Stimulated activated CD8-positive, alpha-beta memory T cell treated with anti-CD3 and anti-CD28 coated beads, Interleukin-4, amount 100 ng/mL, for 1 hour (primary cell): Measurements from ENCODE around the gene BLM.
"Not testable (repeated sequence)": the region's sequence is repeated elsewhere in the genome, so short reads cannot be mapped to it uniquely, and the experiment has no call there.

Experiments
- DNase-seq, 2 donors: peaks; one replicate each; pipeline ENCODE4 v3.0.0-alpha.2; 2020; ENCODE audit warnings: low read depth in 2 of 2, low spot score in 1 of 2

Gene BLM

DNA sequence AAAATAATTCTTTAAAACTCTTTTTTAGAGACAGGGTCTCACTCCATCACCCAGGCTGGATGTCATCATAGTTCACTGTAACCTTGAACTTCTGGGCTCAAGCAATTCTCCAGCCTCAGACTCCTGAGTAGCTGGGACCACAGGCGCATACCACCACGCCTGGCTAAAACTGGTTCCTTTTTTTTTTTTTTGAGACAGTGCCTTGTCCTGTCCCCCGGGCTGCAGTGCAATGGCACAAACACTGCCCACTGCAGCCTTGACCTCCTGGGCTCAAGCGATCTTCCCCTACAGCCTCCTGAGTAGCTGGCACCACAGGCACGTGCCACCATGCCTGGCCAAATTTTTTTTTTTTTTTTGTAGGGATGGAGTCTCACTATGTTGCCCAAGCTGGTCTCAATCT, 127.5 kb downstream of the BLM start:
- DNase-seq: no peak

DNA sequence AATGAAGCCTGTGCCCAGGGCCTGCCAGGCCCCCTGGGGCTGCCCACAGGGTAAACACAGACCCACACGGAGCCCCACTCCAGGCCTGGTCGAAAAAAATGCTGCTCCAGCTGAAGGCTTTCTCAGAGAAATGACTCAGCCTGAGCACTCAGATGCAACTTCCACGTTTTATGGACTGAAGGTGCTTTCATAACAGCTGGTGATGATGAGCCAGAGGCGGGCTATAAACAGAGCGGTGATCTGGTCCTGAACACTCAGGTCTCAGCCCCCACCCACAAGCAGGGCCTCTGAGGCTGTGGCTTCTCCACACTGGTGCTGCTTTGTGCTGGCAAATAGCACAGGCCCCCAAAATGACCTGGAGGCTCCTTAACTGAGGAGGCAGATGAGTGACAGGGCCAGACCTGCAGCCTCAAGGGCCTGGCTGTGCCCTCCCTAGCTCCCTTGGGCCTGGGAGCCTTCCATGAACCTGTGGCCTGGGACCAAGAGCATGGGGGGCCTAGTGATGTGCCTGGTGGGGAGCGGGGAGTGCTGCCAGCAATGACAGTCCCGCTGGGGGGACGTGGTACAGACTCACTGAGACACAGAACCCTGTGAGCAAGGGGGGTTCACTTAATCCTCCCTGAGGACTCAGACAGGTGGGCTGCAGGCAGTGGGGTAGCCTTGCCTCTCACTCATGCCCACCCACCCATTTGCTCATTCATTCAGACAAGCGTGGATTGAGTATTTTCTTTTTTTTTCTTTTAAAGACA, 128.2 kb downstream of the BLM start:
- no peak for DNase-seq

DNA sequence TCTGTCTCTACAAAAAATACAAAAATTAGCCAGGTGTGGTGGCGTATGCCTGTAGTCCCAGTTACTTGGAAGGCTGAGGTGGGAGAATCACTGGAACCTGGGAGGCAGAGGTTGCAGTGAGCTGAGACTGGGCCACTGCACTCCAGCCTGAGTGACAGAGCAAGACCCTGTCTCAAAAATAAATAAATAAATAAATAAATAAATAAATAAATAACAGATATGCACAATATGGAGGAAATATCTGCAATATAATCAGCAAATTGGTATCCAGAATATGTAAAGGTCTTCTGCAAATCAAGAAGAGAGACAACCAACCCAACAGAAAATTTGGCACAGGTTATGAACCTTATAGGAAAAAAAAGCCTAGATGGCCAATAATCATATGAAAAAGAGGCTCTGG, 132.3 kb downstream of the BLM start:
- DNase-seq: not testable (repeated sequence)

GRCh38 chr15:90851114-90851513, 134.0 kb downstream of the BLM start:
- no peak for DNase-seq

DNA sequence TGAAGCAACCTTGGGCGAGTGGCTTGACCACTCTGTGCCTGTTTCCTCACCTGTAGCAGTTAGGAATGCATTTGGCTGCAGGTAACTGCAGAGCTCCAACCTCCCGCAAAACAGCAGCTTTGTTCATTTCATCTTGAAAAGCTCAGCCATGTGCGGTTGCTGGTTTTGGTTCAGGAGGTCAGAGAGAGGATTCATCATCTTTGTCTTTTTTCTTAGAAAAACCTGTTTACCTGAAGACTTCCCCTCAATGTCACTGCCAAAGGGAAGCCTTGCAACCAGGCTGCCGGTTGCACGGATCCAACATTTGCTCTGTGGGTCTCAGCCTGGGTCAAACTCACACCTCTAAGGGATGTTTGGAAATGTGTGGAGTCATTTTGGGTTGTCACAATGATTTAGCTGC, 134.8 kb downstream of the BLM start:
- no peak for DNase-seq

GRCh38 chr15:90855139-90855538, 138.0 kb downstream of the BLM start:
- DNase-seq: no peak

GRCh38 chr15:90857337-90857736, 140.2 kb downstream of the BLM start:
- DNase-seq: no peak

- no peak for DNase-seq
Observed at GRCh38 chr15:90857883-90858443, 140.8 kb downstream of the BLM start.

DNA sequence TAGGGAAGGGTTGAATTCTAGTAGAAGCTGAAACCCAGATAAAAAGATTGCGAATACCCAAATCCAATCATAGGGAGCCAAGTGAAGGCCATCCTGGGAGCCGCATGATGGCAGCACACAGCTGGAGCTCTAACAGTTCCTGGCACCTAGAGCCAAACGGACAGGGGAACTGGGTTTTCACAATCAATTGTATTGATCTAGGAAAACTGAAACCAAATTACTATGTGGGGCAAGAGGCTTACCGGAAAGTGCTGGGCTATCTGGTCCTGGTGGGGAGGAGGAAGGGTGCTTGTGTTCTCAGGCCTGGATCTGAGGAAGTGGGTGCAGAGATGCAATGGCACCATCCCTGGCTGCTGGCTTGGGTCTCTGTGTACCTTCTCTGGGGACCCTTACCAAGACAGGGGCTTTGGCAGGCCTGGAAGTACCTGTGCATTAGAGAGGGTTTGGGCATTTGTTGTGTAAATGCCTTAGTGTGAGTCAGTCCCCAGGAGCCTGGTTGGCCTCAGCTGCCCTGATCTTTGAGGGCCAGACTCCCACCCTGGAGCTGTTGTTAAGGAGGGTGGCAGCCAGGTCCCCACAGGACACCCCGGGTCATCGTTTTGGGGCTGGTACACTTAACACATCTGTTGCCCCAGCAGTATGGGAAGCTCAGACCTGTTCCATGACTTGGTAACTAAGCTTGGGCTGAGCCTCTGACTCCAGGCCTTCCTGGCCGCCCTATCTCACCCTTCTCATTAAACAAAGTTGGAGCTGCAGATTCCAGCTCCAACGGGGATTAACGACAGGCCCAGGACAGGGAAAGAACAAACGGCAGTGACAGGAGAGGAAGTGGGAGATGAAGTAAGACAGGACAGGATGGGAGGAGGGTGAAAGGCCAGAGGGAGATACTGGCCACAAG, 142.3 kb downstream of the BLM start:
- no peak for DNase-seq

- no peak for DNase-seq
Observed at GRCh38 chr15:90860450-90860849, 143.3 kb downstream of the BLM start.

GRCh38 chr15:90860942-90861675, 144.0 kb downstream of the BLM start:
- DNase-seq: no peak

DNA sequence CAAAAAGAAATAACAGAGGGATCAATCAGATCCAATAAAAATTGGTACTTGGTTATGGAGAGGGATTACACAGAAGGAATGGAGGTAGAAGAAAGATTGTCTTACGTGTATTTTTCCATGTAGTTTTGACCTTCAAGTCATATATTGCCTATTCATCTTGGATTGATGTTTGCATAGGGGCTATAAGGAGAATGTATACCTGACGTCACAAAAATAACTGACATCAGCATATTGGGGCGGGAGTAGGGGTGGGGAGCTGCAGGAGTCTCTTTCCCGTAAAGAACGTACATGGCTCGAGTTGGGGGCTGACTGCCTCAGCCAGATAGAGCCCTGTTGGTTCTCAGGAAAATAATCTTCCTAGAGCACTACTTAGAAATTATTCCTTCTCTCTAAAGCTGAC, 145.3 kb downstream of the BLM start:
- DNase-seq: no peak

DNA sequence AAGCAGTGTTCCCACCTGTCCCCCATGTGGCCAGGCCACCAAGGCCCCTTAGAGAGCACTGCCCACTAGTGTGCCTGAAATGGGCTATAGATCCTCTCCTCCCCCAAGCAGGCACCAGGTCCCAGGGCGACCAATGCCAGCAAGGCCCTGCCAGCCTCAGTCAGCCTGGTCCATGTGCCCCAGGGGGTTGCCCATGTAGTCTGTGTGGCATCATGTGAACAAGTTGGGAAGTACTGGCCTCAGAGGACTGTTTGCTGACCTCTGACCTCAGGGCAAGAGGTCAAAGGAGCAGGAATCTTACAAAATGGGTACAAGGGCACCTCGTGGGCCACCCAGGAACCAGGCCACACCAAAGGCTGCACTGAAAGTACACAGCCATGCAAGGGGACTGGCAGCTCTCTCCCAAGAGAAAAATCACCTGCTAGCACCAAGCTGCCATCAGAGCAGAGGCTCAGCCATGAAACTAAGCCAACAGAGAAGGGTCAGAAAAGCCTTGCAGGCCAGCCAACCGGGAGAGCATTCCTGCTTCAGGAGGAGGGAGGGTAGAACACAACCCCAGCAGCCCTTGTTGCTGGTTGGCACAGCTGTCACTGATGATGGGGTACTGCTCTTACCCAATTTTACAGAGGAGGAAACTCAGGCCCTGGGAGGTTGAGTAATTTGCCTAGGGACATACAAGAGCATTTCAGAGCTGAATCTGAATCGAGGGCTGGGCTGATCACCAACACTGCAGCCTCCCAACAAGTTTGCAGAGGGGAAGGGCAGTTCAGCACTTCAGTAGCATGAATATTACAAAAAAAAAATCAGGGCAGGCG, 146.0 kb downstream of the BLM start:
- DNase-seq: no peak

DNA sequence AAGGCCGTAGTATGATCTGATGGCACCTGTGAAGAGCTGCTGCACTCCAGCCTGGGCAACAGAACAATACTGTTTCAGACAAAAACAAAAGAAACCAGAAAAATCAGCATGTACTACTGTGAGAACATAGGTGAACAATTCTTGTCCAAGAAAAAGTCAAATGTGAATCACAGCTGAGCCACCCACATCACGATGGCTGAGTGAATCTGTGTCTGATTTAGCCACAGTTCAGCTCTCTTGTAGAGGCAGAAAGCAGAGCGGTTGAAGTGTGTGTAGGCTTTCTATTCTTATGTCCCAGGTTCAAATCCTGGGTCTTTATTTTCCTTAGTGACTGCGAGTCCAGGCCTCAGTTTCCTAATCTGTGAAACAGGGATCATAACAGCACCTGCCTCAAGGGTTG, 146.8 kb downstream of the BLM start:
- no peak for DNase-seq

GRCh38 chr15:90864507-90864906, 147.4 kb downstream of the BLM start:
- DNase-seq: no peak

- DNase-seq: no peak
Observed at GRCh38 chr15:90865702-90866101, 148.6 kb downstream of the BLM start.
